HG03066 (cell line): Measurements from ENCODE around the gene TENM3.

ENCODE experiments used
- ATAC-seq: cut with Tn5 transposase; IDR thresholded peaks from one replicate; pipeline ENCODE4 v1.9.1; 2021; ENCODE audit warnings: low read depth; ENCODE audit not compliant: unreplicated experiment

The TENM3 gene

DNA sequence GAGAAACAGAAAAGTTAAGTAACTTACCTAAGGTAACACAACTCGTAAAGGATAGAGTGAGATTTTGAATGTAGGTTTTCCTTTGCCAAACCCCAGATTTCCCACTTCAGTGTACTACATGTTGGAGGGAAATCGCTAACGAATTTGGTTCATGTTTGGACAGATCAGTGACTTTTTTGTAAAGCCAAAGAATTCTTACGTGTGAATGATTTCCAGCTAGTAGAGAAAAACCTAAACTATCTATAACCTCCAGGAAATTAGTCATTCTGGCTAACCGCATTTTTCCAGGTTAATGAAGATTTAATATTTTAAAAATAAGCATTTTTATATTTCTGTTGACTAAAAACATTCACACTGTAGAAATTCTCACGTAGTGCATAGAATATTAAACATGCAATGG, 7.2 kb downstream of the TENM3 start:
- no peak for ATAC-seq

DNA sequence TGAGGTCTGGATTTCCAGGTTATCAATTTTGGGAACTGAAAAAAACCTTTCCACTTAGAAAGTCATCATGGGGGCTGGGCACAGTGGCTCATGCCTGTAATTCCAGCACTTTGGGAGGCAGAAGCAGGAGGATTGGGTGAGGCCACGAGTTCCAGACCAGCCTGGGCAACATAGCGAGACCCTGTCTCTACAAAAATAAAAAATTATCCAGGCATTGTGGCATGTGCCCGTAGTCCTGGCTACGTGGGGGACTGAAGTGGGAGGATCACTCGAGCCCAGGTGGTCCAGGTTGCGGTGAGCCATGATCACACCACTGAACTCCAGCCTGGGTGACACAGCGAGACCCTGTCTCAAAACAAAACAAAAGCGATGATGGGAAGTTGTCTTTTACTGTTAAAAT, 7.9 kb downstream of the TENM3 start:
- ATAC-seq, result no peak

DNA sequence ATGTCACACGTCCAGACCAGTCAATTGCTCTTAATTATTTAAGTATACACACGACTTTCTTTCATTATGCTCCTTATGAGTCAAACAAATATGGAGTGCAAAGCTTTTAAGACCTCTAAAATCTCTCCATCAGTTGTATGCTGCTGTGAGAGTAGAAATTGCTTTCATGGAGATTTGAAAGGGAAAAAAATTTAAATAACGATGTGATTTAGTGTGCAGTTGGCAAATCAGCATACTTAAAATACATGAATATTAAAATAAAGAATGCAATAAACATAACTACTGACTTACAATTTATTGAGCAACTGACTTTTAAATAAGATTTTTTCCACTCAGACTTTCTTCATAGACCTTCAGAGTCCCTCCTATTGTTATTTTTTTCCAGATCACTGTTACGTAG, 9.0 kb downstream of the TENM3 start:
- no peak for ATAC-seq

DNA sequence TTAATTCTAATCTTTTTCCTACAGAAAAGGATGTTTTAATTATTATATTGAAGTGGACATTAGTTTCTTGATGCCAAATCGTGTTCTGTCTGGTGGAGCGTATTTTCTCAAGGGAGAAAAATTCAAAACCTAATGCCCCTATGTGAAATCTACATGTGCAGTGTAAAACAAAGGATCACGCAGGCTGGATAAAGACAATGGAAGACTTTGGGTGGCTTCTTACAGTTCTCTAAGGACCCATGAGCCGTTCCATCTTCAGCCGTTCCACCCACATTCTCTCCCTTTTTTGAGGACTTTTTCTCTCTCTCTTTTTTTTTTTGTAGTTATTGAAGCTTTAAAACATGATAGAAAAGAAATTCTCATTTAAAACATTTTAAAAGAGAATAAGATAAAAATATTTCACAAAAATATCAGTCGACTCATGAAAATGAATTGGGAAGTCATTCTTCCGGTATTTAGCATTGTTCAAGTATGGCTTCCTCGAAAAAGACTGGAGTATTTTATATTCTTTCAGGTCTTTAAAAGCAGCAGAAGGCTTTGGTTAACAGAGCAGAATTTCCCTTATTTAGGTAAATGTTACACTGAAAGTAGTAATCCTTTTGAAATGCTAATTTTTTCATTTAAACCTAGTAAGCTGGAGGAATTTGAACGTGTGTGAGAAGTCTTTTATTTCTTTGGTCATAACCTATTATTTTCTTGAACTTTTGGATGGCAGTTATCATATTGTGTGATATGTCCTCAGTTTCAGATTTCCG, 11.0 kb downstream of the TENM3 start:
- no peak for ATAC-seq

DNA sequence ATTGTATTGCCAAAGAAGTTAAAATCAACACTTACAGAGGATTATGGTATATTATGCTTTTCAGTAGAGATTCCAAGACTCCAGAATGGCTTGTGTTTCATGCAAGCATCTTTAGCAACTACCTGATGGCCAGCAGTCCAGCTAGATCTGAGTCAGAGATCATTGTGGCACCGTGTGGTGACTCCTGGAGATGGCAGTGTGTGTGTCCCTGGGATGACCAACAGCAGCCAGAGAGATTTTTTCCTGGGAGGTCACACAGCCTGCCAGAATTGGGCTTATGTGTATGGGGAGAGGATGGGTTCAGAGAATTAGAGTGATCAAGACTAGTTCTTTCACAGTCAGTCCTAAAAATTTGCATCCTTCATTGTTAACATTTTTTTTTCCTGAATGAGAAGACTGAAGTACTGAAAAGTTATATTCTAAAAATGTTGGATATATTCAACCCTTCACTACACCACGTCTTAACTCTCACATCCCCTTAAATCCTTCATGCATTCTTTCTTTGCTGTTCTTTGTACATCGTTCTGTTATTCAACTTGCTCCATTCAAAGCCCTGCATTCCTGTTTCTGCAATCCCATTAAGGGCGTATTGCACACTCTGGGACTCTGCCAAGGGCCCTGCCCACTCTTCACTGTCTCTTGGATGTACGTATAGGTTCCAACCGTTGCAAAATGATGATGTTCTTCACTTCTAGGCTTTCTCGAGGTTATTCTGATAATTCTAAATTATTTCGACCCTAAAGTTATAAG, 12.4 kb downstream of the TENM3 start:
- ATAC-seq, result no peak

DNA sequence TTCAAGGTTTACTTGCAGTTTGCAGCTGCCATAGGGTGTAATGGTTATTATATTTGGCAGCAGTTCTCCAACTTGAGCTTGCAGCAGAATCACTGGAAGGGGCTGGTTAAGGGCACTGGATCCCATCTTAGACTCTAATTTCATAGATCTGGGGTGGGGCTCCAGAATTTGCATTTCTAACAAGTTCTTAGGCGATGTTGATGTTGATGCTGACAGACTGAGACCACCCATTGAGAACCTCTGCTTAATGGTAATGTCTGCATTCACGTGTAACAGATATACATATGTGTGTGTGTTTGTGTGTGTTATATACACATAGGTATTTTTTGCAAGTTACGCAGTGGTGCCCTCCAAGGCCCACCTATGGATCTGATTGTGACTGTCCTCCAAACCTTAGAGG, 13.8 kb downstream of the TENM3 start:
- no peak for ATAC-seq

DNA sequence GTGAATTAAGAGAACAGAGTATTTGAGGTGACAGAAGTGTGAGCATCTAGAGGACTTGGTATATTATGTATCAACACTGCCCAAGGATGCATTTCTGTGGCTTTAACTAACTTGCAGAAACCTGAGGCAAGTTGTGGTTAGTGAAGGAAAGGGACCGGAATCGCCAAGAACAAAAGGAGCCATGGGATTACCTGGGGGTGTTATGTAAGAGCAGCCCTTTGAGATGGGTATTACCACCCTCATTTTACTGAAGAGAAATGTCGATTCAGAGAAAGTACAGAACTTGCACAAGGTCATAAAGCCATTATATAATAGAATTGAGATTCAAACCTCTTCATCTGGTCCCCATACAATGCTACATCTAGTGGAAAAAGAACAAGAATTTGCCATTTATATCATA, 14.3 kb downstream of the TENM3 start:
- no peak for ATAC-seq

DNA sequence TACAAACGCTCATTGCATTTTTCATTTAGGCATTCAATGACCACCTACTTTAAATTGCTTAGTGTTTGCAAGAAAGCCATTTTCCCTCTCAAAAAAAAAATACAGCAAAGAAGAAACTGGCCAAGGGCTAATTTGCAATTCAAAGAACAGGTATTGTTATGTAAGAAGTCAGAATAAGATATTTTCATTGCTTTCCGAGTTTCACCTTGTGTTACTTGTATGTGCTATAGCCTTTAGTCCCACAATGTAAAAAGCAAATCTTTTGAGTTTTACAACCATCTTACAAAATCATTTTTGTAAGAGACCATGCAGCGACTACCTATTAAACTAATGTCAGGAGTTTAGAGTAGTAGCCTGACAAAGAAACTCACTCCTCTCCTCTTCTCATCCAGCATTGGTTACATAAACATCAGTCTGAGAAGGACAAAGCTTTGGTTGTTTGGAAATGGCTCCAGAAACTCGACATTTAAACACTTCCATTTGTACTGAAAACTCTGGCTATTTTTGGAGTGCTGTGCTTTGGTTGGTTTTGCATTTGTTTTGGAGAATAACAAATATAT, 15.3 kb downstream of the TENM3 start:
- no peak for ATAC-seq

DNA sequence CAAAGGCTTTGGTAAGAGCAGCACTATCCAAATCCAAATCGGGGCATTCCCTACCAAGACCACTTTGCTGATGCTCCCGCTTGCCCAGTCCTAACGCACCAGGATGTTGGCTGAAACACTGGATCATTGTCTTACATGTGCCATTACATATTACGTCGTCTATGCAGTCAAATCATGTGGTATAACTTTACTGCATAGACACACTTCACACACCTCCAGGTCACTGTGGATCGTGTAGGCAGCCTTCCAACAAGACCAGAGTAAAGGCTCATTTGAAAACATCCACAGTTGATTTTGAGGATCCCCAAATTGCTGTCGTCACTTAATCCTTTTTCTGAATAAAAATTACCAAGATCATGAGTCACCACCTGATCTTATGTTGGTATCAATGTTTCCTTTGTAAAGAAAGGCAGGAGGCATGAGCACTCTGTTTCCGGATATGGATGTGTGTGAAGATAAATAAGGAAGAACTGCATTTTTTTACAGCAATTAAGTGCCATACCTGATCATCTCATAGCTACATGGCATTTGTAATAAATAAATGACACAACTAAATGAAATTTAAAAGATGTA, 18.5 kb downstream of the TENM3 start:
- no peak for ATAC-seq

DNA sequence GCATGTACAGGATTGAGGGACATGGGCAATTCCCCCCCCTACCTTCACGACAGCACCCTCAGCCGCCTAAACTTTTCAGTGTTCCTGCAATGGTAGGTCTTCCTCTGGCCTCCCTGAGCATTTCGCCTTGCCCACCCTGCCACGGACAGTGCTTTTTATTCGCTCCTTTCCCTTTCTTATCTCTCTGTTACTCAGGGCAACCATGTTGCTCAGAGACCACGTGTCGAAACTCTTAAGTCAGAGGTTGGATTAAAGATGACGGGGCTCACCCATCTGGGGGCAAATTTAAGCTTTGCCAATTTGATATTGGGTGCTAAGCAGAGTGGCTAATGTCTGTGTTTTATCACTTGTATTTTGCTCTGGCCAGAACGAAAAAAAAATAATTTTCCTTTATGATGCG, 20.4 kb downstream of the TENM3 start:
- ATAC-seq, result no peak

DNA sequence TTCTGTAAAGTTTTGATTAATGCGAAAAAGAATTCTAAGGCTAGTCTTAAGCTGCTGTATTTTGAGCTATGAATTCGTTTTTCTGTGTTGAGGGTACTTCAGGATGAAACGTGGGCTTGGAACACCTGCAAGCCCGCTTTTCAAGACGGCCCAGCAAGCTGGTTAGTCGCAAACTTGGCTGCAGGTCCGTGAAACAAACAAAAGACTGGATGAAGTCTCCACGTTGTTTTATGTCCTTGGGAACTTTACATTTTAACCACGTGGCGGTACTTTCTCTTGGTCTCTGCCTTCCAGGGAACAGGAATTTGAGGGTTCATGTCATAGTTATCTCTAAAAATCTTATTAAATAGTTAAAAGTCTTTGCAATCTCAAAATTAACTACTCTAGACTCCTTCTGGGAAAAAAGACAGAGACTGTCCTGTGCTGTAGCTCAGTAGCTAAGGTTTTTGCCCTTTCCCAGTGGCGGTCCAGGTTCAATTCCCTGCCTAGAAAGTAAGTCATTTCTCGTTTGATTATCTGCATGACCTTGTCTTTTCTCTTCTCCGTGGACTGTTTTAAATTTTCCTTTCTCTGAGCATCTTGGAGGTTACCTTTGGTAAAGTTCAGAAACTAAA, 21.0 kb downstream of the TENM3 start:
- no peak for ATAC-seq

DNA sequence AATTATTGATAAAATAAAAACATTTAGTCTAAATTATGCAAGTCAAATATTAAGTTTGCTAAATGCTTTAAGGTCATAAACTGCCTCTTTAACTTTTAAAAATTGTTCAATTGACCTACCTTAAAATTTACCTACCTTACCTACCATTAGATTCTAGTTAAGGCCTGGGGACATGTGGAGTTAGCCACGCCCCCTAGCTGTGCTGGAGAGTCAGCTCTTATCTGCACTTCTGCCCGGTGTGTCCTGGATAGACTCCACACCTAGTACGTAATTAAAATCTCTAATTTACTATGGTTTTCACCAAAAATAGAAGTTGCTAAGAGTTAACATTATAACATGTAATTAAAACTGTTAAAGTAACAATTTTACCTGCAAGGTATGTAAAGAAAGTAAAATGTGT, 22.7 kb downstream of the TENM3 start:
- no peak for ATAC-seq

DNA sequence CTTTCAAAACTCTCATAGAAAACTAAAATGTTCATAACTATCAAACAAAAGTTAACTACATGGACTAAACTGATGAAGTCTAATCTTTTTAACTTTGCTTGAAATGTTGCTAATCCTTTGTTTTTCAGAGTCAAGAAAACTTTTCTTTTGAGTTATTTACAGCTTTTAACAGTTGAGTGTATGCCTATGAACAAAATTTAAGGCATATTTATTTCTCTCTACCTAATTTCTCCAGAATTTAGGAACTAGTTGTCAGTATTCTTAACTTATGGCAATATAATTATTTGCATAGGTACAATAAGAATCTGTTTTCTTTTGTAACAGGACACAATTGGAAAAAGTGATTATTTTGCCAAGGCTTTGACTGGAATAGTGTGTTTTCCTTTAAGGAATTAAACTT, 23.8 kb downstream of the TENM3 start:
- no peak for ATAC-seq

DNA sequence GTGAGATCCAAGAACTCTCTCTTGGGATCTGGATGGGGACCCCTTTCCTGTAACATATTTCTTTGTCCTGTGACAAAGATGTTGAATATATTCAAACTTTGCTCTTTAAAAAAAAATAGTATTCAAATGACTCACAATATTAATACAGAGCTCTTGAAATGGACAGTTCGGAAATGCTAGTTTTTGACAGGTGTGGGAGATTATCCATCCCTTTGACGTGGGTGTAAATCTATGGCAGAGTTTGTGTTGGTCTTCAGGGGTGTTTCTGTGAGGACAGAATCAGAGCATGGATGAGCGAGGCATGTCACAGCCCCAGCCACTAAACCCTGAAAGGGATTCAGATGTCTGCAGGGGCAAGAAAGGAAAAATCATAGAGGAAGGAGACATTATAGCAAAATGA, 25.8 kb downstream of the TENM3 start:
- no peak for ATAC-seq

DNA sequence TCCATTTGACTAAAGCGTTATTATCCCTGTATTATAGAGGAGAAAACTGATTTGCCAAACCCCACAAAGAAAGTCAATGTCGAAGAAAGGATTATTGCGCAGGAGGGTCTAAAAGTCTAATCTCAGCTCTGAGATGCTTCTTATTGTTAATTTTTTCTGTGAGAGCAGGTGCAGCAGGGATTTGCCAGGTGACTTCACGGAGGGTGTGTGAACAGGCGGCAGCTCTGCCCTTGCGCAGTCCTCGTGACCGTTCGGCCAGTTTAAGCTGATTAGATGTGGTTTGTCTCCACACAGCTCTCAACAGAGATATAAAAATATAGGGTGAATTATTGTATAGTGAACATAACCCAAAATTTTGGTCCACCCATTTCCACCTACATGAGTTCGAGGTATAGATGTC, 28.5 kb downstream of the TENM3 start:
- no peak for ATAC-seq

DNA sequence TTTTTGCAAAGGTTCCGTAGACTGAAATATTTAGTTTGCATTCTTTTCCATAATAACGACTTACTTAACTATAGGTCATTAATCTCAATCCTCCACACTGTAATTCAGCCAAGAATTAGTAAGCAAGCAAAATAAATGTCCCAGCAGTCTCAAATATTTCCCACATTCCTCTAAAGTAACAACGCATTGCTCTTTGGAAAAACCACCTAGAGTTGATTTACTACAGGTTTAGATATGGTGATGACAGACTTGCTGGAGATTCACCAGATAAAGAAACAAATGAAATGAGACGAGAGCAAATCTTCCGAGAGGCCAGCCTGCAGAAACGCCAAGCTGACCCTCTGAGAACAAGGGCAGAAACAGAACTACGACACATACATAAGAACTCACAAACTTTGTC, 28.9 kb downstream of the TENM3 start:
- ATAC-seq, result no peak

DNA sequence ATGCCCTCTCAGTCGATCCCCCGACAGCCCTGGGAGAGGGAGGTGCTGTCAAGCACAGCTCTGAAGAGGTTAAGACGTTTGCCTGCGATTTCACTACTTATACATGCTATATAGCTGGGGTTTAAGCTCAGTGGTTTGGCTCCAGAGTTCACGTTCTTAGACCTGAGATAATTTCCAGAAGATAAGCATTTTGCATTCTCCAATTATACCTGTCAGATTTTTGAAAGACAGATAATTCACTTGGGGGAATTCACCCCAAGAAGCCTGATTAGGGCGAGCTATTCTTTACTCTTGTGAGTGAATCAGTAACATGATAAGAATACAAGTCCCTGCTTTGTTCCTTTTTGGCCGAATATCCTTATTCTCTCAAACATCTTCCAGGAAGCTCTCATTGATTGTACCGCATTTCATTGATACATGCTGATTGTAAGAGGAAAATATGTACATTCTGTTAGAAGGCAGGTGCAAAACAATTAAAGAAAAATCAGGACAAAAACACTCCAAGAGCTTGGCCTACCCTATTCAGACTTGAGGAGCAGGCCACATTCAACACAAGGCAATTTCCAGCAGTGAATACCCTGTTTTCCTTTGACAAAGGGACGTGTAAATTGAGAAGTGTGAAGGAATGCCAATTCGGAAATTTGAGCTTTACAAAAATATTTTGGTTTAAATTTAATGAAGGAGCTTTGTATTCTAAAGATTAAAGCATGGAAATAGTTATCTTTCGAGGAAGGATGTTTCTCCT, 30.2 kb downstream of the TENM3 start:
- no peak for ATAC-seq

DNA sequence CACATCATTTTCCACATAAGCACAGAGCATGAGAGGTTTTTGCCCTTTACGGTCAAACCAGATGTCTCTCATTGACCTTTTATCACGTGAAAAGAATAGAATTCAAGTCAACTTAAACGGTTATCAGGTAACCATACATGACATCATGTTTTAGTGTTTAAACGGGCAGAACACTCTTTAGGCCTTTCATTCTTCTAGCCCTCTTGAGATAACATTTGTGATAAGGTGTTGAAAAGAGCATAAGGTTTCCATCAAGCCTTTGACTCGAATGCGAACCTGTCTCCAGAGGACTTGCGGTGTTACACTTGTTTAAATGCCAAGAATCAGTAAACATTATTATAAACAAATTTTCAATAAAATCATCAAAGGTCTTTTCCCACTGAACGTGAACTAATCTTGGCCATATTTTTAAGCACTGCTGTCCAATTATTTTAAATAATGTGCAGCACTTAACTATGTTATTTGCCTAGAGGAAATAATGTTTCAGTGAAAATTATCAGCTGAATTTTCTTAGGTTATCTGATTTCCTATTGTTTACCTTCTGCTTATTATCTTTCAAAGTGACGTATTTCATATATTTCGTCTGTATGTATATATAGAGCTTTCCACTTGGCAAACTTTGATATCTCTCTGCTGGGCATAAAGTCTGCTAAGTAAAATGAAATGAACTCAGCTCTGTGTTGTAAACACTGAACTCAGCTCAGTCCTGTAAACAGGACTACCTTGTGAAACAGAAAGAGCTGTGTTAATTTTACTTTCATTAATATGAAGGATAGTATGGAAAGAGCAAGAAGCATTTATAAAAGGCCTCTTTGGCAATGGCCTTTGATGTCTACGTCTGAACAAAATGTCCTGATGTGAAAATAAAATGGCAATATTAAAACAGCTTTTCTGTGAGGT, 33.3 kb downstream of the TENM3 start:
- no peak for ATAC-seq

DNA sequence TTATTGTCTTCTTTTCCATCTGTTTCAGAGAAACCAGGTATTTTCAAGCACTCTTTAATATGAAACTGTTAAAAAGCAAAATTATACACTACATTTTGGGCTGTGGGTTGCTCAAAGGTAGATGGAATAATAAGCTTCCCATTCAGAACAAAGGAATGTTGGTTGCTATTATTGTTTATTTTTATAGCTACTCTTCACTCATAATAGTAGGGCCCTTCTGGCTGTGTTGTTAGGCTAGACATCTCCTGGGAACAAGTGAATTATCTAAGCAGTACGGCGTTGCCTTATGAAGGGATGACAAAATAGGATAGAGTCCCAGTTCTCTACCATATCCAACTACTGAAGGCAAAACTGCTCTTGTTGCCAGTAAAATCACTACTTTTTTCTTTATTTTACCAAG, 34.2 kb downstream of the TENM3 start:
- no peak for ATAC-seq

DNA sequence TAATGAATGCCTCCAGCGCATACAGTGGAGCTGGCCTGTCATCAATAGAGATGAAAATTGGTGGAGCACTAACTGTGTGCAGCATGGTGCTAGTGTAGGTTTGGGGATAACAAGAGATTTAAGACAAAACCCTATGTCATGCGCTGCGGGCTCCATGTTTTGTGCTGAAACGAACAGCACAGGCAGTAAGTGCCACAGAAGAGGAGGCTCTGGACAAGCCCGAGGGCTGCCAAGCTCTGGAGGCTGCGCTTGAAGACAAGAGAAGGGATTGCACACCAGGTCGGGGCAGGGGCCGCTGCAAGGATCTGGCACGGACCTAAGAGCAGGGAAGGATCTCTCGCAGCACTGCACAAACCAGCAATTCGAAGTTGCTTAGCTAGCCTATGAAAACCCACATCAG, 35.5 kb downstream of the TENM3 start:
- no peak for ATAC-seq
